ENCODE data around the gene TPCN2. TPM values are rescaled to one million over a fixed set of nuclear protein-coding genes. Genes with fewer than 3 reads are reported as not detected.
A peak's percentile ranks its signal among the peaks of the same experiment; 100 is the strongest.
"Not testable (repeated sequence)": the region's sequence is repeated elsewhere in the genome, so short reads cannot be mapped to it uniquely, and the experiment has no call there.

TPCN2 gene
- total RNA-seq, result 10 to 100 TPM in 5 of 9 donors, 1 to 10 TPM in 4; 4.6 to 17.6 (median 10.0) TPM
- 10 to 100 TPM in 2 of 3 donors, 1 to 10 TPM in 1; 3.1 to 21.6 (median 13.6) TPM for polyA plus RNA-seq
- long read RNA-seq, donor 1, result 0 reads
- long read RNA-seq, donor 2, result 0 reads
- long read RNA-seq, donor 3, result 0 reads
- long read RNA-seq, donor 4, partial matches to known transcripts, result 2 of 3 reads
- long read RNA-seq, donor 4, other reads (novel, unspliced or antisense), result 1 of 3 reads
- long read RNA-seq, donor 5, transcript TPCN2-201 (25 exons, 2,931 nt), result major isoform, 13 of 34 reads
- long read RNA-seq, donor 5, partial matches to known transcripts, result 2 of 34 reads
- long read RNA-seq, donor 5, other reads (novel, unspliced or antisense), result 19 of 34 reads
- long read RNA-seq, donor 6, partial matches to known transcripts, result 1 of 1 reads
- long read RNA-seq, donor 6, other reads (novel, unspliced or antisense), result 0 of 1 reads
- long read RNA-seq, donor 7, result 0 reads
- long read RNA-seq, donor 8, result 0 reads
- long read RNA-seq, donor 9, result 0 reads
- long read RNA-seq, donor 10, result 0 reads

GRCh38 chr11:69048694-69049489, at the start of gene TPCN2:
TPCN2 (plus strand) TSS chr11:69048932; CDS start chr11:69048998, 66 bp downstream.
- 0 to 4% (median 1%) methylated on average over 14 to 76 of the region's 76 CpGs for WGBS, 4 donors
- Histone ChIP-seq H3K4me1 (replicated peaks in 1 of 2) (peaks cover 4 to 36% of the 10 kb centered on the region in 2 donors), H3K27me3 (no peaks in the 10 kb centered on the region), H3K4me3 (peak within 1 kb of the TSS; percentile 60 to 90 (median 86)), H3K36me3 (replicated peaks in 1 of 2) (no peaks in the 10 kb centered on the region), H3K27ac (peak within 1 kb of the TSS; percentile 39 to 94 (median 74)), H3K9me3 (replicated peaks in 1 of 3) (no peaks in the 10 kb centered on the region)
- TF ChIP-seq CTCF (IDR thresholded peaks at IDR 0.05) (peak in 1 of 6 experiments; percentile 3), POLR2A (IDR thresholded peaks at IDR 0.05) (peak; percentile 59 to 74)
- intact Hi-C loops (cut with DNase I), result no loop called here
- peak; percentile 89 to 95 (median 91) for DNase-seq

DNA sequence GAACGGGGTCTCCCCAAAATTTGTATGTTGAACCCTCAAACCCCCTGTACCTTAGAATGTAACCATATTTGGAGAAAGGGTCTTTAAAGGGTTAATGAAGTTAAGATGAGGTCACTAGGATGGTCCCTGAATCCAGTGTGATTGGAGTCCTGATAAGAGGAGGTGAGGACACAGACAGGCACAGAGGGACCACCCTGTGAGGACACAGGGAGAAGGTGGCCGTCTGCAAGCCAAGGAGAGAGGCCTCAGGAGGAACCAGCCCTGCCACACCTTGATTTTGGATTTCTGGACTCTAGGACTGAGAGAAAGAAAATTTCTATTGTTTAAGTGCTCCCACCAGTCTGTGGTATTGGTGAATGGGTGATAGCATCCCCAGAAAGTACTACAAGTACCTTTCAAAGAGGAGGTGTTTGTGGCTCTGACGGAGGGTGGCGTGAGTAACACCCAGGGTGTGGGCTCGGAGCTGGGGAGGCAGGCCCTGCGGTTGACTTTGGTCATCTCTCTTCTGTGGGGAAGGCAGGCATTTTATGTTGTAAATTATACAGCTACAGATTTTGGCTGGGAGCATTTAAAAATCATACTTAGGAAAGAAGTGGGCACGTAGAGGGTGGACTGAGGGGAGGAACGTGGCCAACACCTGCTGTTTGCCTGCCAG, 49.5 kb upstream of the TPCN2 start:
- Histone ChIP-seq H3K4me1 (replicated peaks in 1 of 2) (peaks cover 0 to 14% of the 10 kb centered on the region in 2 donors), H3K27me3 (no peaks in the 10 kb centered on the region), H3K9me3 (replicated peaks in 1 of 3) (no peaks in the 10 kb centered on the region), H3K27ac (no peak overlapping the region), H3K4me3 (no peak overlapping the region), H3K36me3 (replicated peaks in 1 of 2) (no peaks in the 10 kb centered on the region)
- intact Hi-C loops (cut with DNase I), result no loop called here
- TF ChIP-seq POLR2A (IDR thresholded peaks at IDR 0.05), result no peak
- no peak for TF ChIP-seq CTCF (IDR thresholded peaks at IDR 0.05)
- DNase-seq, result peak in 1 of 7 donors; percentile 11
- 84 to 89% (median 86%) methylated on average over 8 of the region's 8 CpGs for WGBS, 4 donors

DNA sequence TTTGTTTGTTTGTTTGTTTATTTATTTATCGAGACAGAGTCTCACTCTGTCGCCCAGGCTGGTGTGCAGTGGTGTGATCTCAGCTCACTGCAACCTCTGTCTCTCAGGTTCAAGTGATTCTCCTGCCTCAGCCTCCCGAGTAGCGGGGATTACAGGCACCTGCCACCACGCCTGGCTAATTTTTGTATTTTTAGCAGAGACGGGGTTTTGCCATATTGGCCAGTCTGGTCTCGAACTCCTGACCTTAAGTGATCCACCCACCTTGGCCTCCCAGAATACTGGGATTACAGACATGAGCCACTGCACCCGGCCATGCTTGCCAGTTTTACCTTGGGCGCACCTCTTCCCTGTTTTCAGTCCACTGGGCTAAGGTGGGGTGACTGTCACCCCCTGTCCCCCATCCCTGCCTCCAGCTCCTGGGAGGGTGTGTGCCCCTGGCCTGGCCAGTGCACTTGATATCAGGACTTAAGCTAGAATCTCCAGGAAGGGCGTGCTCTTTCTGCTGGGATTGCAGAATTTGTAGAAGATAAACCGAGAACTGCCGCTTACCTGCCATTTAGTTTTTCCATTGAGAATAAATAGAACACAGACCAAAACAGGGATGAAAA, 48.9 kb upstream of the TPCN2 start:
- intact Hi-C loops (cut with DNase I); H3K36me3 ChIP-seq (replicated peaks in 1 of 2); H3K27me3 ChIP-seq; H3K9me3 ChIP-seq (replicated peaks in 1 of 3); H3K4me3 ChIP-seq: not testable (repeated sequence)
- peak overlapping the region in 2 of 5 donors; percentile 74 to 76 for H3K27ac ChIP-seq
- H3K4me1 ChIP-seq (replicated peaks in 1 of 2), result peaks cover 0 to 14% of the 10 kb centered on the region in 2 donors
- DNase-seq, result peak in 1 of 7 donors; percentile 10
- 87 to 92% (median 90%) methylated on average over 12 of the region's 12 CpGs for WGBS, 4 donors

DNA sequence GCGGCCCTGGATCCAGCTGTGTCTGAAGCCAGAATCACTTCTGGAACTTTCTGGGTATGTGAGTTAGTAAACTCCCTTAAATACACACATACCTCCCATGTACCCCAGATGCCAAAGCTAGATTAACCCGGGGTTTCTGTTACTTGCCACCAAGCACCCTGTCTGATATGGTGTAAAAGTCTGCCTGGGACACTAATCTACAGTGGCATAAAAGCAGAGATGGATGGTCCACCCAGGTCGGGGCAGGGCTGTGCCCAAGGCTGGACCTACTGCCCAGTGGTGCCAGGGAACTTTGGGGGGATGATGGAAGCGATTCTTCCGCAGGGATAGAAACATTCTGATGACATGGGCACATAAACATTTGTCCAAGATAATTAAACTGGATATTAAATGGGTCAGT, 48.3 kb upstream of the TPCN2 start:
- 68 to 89% (median 80%) methylated on average over 4 to 5 of the region's 5 CpGs for WGBS, 4 donors
- Histone ChIP-seq H3K27ac (peak overlapping the region in 2 of 5 donors; percentile 74 to 76), H3K4me1 (replicated peaks in 1 of 2) (peaks cover 0 to 14% of the 10 kb centered on the region in 2 donors), H3K9me3 (replicated peaks in 1 of 3) (no peaks in the 10 kb centered on the region), H3K36me3 (replicated peaks in 1 of 2) (peaks cover 0 to 4% of the 10 kb centered on the region in 2 donors), H3K4me3 (no peak overlapping the region), H3K27me3 (no peaks in the 10 kb centered on the region)
- intact Hi-C loops (cut with DNase I), result no loop called here
- DNase-seq, result no peak
- TF ChIP-seq CTCF (IDR thresholded peaks at IDR 0.05), result no peak
- TF ChIP-seq POLR2A (IDR thresholded peaks at IDR 0.05), result no peak
